Cardiac muscle cell (in vitro differentiated cells and primary cell): Measurements from ENCODE around the gene CEP89. TPM values are rescaled to one million over a fixed set of nuclear protein-coding genes. Genes with fewer than 3 reads are reported as not detected.

Experiments used
- DNase-seq, 2 donors: peaks; one replicate each; pipeline versions ENCODE4 v3.0.0 to v3.0.0-alpha.2; 2010 to 2017; ENCODE audit warnings: low read depth in 1 of 2, low spot score in 1 of 2
- H3K27ac ChIP-seq: fragments of 200-600 bp; sonication (generic); 2 replicates; pipeline ENCODE4 v1.5.1; 2016
- H3K27me3 ChIP-seq: fragments of 200-600 bp; sonication (generic); 2 replicates; pipeline ENCODE4 v1.6.0; 2016; ENCODE audit warnings: control low read depth
- H3K36me3 ChIP-seq: fragments of 200-600 bp; sonication (generic); 2 replicates; pipeline ENCODE4 v1.5.1; 2016; ENCODE audit warnings: control low read depth
- H3K4me1 ChIP-seq: fragments of 200-600 bp; sonication (generic); 2 replicates; pipeline ENCODE4 v1.8.1; 2017; ENCODE audit warnings: low read depth, mild to moderate bottlenecking, mixed run types
- H3K4me3 ChIP-seq: fragments of 200-600 bp; sonication (generic); 2 replicates; pipeline ENCODE4 v1.5.1; 2016; ENCODE audit warnings: mild to moderate bottlenecking
- H3K9me3 ChIP-seq: fragments of 200-600 bp; sonication (generic); 2 replicates; pipeline ENCODE4 v1.5.1; 2017; ENCODE audit warnings: low read depth, mild to moderate bottlenecking, control low read depth
- CTCF ChIP-seq: IDR thresholded peaks from 2 replicates; pipeline ENCODE4 v1.5.1; 2012; ENCODE audit warnings: low read depth, mild to moderate bottlenecking, low read length
- polyA plus RNA-seq: library from polyadenylated mRNA; unstranded; fragments of >200 nt; fragmentation: Nextera tagmentation; extraction: Ambion mirVana; gene quantifications from 2 replicates; pipeline ENCODE4 v1.2.1, GENCODE V29; 2016
- total RNA-seq: library from RNA; depleted of rRNA; stranded (reverse); fragments of >200 nt; gene quantifications from 2 replicates; pipeline ENCODE4 v1.2.3, GENCODE V29; 2016

Gene CEP89
- total and polyA plus RNA-seq, 2 experiments from 2014 or later = 19.4 to 20.0 TPM

GRCh38 chr19:32862741-32863140, 109.0 kb downstream of the CEP89 start:
- no peak for TF ChIP-seq CTCF
- no peaks in the 10 kb centered on the region for H3K36me3 ChIP-seq
- no peaks in the 10 kb centered on the region for H3K27me3 ChIP-seq
- H3K4me3 ChIP-seq = no peak overlapping the region
- H3K9me3 ChIP-seq = no peaks in the 10 kb centered on the region
- no peak overlapping the region for H3K27ac ChIP-seq
- no peaks in the 10 kb centered on the region for H3K4me1 ChIP-seq
- DNase-seq = no peak

- TF ChIP-seq CTCF = no peak
- no peak for DNase-seq
- H3K27me3 ChIP-seq = no peaks in the 10 kb centered on the region
- H3K4me3 ChIP-seq = no peak overlapping the region
- no peaks in the 10 kb centered on the region for H3K36me3 ChIP-seq
- H3K4me1 ChIP-seq = no peaks in the 10 kb centered on the region
- H3K27ac ChIP-seq = no peak overlapping the region
- no peaks in the 10 kb centered on the region for H3K9me3 ChIP-seq
These were observed 109.6 kb downstream of the CEP89 start for GRCh38 chr19:32862173-32862572.

GRCh38 chr19:32861596-32861995, 110.2 kb downstream of the CEP89 start:
- Histone ChIP-seq H3K36me3 (no peaks in the 10 kb centered on the region), H3K27ac (no peak overlapping the region)
- no peak for TF ChIP-seq CTCF

GRCh38 chr19:32859591-32859990, 112.2 kb downstream of the CEP89 start:
- Histone ChIP-seq H3K4me3 (no peak overlapping the region), H3K9me3 (no peaks in the 10 kb centered on the region), H3K27me3 (no peaks in the 10 kb centered on the region), H3K4me1 (no peaks in the 10 kb centered on the region), H3K27ac (no peak overlapping the region), H3K36me3 (no peaks in the 10 kb centered on the region)
- no peak for DNase-seq
- TF ChIP-seq CTCF = no peak

More at GRCh38 chr19:32861596-32861995, 110.2 kb downstream of the CEP89 start:
- Histone ChIP-seq H3K27me3 (no peaks in the 10 kb centered on the region), H3K4me3 (no peak overlapping the region), H3K4me1 (no peaks in the 10 kb centered on the region), H3K9me3 (no peaks in the 10 kb centered on the region)
- DNase-seq = no peak

GRCh38 chr19:32858559-32858958, 113.2 kb downstream of the CEP89 start:
- no peaks in the 10 kb centered on the region for H3K36me3 ChIP-seq

More at GRCh38 chr19:32858559-32858958, 113.2 kb downstream of the CEP89 start:
- Histone ChIP-seq H3K27ac (no peak overlapping the region), H3K27me3 (no peaks in the 10 kb centered on the region), H3K9me3 (no peaks in the 10 kb centered on the region), H3K4me3 (no peak overlapping the region), H3K4me1 (no peaks in the 10 kb centered on the region)
- DNase-seq = no peak
- no peak for TF ChIP-seq CTCF
